Activated naive CD4-positive, alpha-beta T cell treated with anti-CD3 and anti-CD28 coated beads, Interleukin-2, amount 50 U/mL, for 24 hours (primary cell): Measurements from ENCODE around the gene RPL37A.
A peak's percentile ranks its signal among the peaks of the same experiment; 100 is the strongest.
"Not testable (repeated sequence)": the region's sequence is repeated elsewhere in the genome, so short reads cannot be mapped to it uniquely, and the experiment has no call there.

Experiments used
- H3K27ac Mint-ChIP-seq: one replicate; pipeline ENCODE4 v1.8.0; 2021; ENCODE audit warnings: mild to moderate bottlenecking, mixed read lengths
- H3K27me3 Mint-ChIP-seq: one replicate; pipeline ENCODE4 v1.8.0; 2021; ENCODE audit warnings: mixed read lengths
- H3K36me3 Mint-ChIP-seq: one replicate; pipeline ENCODE4 v1.8.0; 2021; ENCODE audit warnings: mixed read lengths
- H3K4me1 Mint-ChIP-seq: one replicate; pipeline ENCODE4 v1.8.0; 2021; ENCODE audit warnings: mixed read lengths
- H3K4me3 Mint-ChIP-seq: one replicate; pipeline ENCODE4 v1.8.0; 2021; ENCODE audit warnings: mild to moderate bottlenecking, mixed read lengths
- H3K9me3 Mint-ChIP-seq: one replicate; pipeline ENCODE4 v1.8.0; 2021; ENCODE audit warnings: mixed read lengths

RPL37A gene

DNA sequence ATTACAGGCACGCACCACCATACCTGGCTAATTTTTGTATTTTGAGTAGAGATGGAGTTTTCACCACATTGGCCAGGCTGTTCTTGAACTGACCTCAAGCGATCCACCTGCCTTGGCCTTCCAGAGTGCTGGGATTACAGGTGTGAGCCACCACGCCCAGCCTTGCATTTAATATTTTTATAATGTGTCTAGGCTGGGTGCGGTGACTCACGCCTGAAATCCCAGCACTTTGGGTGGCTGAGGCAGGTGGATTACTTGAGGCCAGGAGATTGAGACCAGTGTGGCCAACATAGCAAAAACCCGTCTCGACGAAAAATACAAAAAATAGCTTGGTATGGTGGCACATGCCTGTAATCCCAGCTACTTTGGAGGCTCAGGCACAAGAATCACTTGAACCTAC is 3.2 kb downstream of the RPL37A start:
- Mint-ChIP-seq H3K4me3 (peak overlapping the region; percentile 98), H3K27me3 (no peaks in the 10 kb centered on the region), H3K36me3 (peaks cover 56% of the 10 kb centered on the region), H3K27ac (peak overlapping the region; percentile 86), H3K9me3 (no peaks in the 10 kb centered on the region), H3K4me1 (peaks cover 51% of the 10 kb centered on the region)

DNA sequence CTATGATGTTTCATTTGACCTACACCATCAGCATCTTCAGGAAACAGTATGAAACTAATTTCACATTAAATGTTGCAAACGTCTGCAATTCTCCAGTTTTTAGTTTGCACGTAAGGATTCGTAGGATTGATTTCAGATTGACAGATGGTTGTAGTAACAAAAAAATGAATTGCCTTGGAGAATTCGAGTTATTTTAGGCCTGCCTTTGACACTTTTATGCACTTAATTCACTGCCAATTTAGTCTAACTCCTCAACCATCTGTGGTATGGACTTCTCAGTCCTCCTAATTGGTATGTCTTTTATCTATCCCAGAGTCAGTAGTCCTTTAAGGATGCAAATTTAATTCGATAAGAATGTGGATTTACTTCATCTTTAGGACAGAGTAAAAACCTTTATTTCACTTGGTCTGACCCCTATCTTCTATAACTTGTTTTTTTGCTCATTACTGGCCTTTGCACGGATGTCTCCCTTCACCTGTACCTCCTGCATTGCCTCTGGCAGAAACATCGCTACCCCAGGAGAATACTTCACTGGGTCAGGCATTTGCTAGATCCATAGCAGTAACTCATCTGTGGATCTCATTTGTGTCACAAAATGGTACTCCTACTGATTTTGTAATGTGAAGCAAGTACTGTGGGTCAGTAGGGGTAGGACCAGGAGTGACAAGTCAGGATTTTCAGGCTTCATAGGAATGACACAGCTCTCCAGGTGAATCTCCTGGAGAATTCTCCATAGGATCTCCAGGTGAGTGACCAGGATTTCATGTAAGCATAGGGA is 3.9 kb downstream of the RPL37A start:
- Mint-ChIP-seq H3K27ac (peak overlapping the region; percentile 88), H3K36me3 (peaks cover 56% of the 10 kb centered on the region), H3K27me3 (no peaks in the 10 kb centered on the region), H3K4me3 (peak overlapping the region; percentile 98), H3K9me3 (no peaks in the 10 kb centered on the region), H3K4me1 (peaks cover 47% of the 10 kb centered on the region)

DNA sequence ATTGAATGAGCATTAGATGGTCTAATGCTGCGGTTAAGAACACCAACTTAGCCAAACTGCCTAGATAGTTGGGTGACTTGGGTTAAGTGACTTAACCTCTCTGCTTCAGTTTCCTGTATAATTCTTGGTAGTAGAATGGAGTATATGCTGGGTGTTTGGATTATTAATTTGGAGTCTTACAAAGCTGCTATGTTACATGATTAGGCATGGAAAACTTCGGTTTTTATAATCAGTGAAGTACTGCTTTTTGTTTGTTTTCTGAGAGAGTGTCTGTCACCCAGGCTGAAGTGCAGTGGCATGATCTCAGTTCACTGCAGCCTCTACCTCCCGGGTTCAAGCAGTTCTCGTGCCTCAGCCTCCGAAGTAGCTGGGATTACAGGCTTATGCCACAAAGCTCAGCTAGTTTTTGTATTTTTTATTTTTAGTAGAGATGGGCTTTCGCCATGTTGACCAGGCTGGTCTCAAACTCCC is 4.5 kb downstream of the RPL37A start:
- H3K27ac Mint-ChIP-seq, result peak overlapping the region; percentile 88
- peak overlapping the region; percentile 30 for H3K4me3 Mint-ChIP-seq
- peaks cover 42% of the 10 kb centered on the region for H3K4me1 Mint-ChIP-seq
- H3K36me3 Mint-ChIP-seq, result peaks cover 56% of the 10 kb centered on the region
- H3K27me3 Mint-ChIP-seq, result no peaks in the 10 kb centered on the region
- H3K9me3 Mint-ChIP-seq, result no peaks in the 10 kb centered on the region

DNA sequence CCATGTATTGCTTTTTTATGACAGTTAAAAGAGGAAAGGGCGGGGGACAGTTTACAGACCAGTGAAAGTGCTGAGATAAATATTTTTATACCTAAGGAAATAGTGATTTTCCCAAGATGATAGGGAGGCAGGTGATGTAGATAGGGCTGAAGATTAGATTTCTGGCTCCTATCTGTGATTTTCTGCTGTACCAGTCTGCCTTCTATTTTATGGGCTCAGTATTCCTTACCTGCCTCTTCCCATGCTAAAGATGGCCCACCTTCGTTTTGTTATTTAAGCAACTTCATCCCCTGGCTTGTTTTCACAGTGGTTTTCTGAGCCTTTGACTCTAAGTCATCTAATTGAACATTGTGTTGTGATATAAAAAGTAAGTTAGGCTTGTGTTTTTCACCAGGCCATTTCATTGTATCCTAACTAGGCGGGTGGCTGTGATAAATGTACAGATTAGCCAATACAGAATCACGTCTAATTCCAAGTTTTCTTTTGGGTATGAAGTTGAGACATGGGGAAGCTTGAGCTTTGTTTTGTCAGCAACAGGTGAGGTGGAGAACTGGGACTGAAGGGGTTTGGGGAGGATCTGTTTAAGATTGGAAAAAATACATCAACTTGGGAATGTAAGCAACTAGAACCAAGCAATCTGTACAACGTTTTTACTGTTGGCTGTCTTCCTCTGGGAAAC is 5.2 kb downstream of the RPL37A start:
- Mint-ChIP-seq H3K9me3 (no peaks in the 10 kb centered on the region), H3K27ac (peak overlapping the region; percentile 88), H3K4me1 (peaks cover 36% of the 10 kb centered on the region), H3K4me3 (peak overlapping the region; percentile 6), H3K27me3 (no peaks in the 10 kb centered on the region), H3K36me3 (peaks cover 53% of the 10 kb centered on the region)

DNA sequence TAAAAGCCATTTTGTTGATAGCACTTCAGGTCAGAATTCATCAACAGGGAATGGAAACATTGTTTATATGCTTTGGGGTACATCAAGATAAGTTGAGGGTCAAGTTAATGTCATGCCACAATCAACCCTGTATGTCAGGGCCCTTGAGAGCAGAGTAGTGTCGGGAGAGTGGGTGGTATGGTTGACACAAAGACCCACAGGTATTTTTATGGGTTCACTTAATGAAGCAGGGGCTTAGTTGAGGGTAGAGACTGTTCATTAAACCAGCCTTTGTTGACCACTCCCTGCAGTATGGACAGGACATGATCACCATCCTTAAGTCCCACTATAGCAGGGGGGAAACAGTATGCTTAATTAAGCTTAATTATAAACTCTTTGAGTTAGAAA is 5.7 kb downstream of the RPL37A start:
- Mint-ChIP-seq H3K4me3 (peak overlapping the region; percentile 6), H3K36me3 (peaks cover 48% of the 10 kb centered on the region), H3K4me1 (peaks cover 36% of the 10 kb centered on the region), H3K9me3 (no peaks in the 10 kb centered on the region), H3K27me3 (no peaks in the 10 kb centered on the region), H3K27ac (peak overlapping the region; percentile 86)

DNA sequence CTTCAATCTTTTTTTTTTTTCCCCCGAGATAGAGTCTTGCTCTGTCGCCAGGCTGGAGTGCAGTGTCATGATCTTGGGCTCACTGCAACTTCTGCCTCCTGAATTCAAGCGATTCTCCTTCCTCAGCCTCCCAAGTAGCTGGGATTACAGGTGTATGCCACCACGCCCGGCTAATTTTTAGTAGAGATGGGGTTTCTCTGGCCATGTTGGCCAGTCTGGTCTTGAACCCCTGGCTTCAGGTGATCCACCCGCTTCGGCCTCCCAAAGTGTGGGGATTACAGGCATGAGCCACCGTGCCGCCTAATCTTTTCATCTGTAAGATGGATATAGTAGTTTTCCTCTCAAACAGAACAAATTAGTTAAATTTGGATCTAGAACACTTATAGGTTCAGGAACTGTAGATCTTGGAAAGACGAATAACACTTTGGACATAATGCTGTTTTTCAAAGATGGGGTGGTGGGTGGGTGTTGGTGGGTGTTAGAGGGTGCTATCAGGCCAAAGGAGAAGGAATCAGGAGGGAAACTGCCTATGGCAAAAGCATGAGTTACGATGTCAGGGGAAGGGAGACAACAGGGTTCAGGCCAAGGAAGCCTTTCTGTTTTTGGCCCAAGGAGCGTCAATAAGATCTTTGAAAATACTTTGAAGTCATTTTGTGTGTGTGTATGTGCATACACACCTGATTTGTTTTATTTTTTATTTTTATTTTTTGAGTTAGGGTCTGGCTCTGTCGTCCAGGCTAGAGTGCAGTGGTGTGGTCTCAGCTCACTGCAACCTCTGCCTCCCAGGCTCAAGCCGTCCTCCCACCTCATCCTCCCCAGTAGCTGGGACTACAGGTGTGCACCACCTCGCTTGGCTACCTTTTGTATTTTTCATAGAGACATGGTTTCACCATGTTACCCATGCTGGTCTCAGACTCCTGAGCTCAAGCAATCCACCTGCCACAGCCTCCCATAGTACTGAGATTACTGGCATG is 6.8 kb downstream of the RPL37A start:
- Mint-ChIP-seq H3K4me1 (peaks cover 31% of the 10 kb centered on the region), H3K27ac (peak overlapping the region; percentile 72), H3K4me3 (peak overlapping the region; percentile 11), H3K27me3 (no peaks in the 10 kb centered on the region), H3K36me3 (peaks cover 38% of the 10 kb centered on the region), H3K9me3 (no peaks in the 10 kb centered on the region)

DNA sequence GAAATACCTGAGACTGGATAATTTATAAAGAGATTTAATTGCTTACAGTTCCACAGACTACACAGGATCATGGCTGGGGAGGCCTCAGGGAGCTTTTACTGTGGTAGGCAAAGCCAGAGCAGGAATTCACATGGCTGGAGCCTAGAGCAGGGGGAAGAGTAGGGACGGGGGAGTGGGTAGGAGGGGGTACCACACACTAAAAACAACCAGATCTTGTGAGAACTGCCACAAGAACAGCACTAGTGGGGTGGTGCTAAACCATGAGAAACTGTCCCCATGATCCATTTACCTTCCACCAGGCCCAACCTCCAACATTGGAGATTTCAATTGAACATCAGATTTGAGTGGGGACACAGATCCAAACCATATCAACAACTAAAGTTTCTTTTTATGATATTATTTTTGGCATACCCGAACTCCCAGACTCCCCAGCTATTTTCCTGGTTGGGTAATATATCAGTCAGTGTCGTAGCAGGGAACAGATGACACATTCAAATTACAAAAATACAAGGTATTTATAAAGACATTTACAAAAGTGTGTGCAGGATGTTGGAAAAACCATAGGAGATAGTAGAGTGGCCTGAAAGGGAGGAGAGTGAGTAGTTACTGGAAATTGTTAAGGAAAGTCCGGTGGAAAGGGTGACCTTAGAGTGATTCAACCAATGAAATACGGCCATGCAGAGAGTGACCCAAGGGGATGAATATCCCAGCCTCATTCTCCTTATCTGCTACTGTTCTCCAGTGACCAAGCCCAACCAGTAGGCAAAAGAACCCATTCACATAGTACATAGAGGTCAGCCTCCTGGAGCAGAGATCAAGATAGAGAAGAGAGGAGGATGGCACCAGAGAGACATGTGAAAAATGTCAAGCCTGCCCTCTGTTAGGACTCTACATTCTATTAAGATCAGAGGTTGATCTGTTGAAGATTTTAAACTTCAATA is 8.8 kb downstream of the RPL37A start:
- H3K36me3 Mint-ChIP-seq, result peaks cover 27% of the 10 kb centered on the region

DNA sequence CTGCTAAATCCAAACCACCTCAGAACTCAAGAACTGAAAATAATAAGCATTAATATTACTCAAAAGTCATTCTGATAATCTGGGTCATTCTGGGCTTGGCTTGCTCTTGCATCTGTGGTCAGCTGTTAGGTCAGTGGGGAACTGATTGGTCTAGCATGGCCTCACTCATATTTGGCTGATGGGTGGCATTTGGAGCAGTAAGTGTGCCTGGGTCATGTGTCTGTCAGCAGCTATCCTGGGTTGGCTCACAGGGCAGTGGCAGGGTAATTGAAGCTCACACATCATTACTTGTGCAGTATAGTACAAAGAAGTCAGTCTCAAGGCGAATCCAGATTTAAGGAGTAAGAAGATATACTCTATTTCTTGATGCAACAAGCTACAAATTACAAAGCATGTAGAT is 9.6 kb downstream of the RPL37A start:
- no peaks in the 10 kb centered on the region for H3K9me3 Mint-ChIP-seq
- peaks cover 8% of the 10 kb centered on the region for H3K4me1 Mint-ChIP-seq
- H3K27ac Mint-ChIP-seq, result no peak overlapping the region
- no peaks in the 10 kb centered on the region for H3K27me3 Mint-ChIP-seq
- H3K4me3 Mint-ChIP-seq, result no peak overlapping the region
- H3K36me3 Mint-ChIP-seq, result peaks cover 19% of the 10 kb centered on the region

More for the DNA sequence above, 8.8 kb downstream of the RPL37A start:
- peaks cover 15% of the 10 kb centered on the region for H3K4me1 Mint-ChIP-seq
- H3K4me3 Mint-ChIP-seq, result no peak overlapping the region
- no peaks in the 10 kb centered on the region for H3K27me3 Mint-ChIP-seq
- peak overlapping the region; percentile 48 for H3K27ac Mint-ChIP-seq
- H3K9me3 Mint-ChIP-seq, result no peaks in the 10 kb centered on the region

DNA sequence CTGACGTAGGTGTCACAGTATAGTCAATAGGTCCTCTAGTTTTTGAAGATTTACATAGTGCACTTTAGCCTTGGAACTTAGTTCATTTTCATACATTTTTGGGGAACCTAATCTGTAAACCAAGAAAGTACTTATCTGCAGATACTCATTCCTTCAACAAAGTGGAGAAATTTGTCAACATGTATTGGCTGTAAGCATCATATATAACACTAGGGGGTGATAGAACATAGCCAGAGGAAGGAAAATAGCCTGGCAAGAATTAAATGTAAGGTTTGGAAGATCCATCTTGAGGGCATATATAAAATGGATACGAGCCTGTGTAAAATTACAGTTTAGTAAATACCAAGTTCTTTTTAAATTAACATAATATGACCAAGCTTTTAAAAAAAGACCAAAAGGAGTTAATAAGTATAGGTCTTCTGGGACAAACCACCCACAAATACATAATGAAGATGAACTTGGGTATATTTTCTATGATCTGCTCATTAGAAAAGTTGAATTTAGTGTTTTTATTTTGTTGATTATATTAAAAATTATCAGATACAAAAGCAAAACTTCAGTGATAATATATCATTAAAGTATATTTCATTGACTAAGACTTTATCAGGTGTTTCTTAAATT is 18.2 kb downstream of the RPL37A start:
- no peaks in the 10 kb centered on the region for H3K9me3 Mint-ChIP-seq
- no peak overlapping the region for H3K4me3 Mint-ChIP-seq
- no peaks in the 10 kb centered on the region for H3K4me1 Mint-ChIP-seq
- no peaks in the 10 kb centered on the region for H3K36me3 Mint-ChIP-seq
- H3K27ac Mint-ChIP-seq, result no peak overlapping the region
- H3K27me3 Mint-ChIP-seq, result no peaks in the 10 kb centered on the region

DNA sequence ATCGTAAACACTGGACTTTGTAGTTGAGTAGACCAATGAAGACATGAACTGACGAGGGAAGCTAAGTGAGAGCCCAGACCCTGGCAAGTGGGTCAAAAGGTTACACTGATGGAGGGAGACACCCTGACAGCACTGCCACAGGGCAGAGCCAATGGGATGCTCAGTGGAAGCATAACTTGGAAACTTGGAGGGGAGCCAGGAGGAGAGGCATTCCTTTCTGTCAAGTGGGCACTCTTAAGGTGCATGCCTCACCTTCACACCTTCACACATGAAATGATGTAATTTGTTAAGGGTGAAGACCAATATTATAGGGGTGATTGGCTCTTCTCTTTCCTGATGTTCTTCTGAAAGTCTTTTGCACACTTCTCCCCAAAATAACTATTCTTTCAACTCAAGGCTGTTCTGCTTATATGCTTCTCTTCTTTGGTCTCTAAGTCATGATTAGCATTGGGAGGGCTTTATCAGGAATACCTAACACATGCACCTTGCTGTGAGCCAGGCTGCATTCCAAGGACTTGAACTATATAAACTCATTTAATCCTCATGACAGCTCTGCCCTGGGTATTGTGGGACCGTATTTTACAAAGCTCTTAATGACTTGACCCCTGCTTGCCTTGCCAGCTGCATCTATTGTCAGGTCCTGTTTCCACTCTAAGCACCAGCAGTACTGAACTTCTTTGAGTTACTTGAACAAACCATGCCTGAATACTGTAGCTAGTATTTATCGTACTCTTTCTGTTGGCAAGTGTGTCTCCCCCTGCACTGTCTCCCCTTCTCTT is 19.0 kb downstream of the RPL37A start:
- no peaks in the 10 kb centered on the region for H3K36me3 Mint-ChIP-seq

DNA sequence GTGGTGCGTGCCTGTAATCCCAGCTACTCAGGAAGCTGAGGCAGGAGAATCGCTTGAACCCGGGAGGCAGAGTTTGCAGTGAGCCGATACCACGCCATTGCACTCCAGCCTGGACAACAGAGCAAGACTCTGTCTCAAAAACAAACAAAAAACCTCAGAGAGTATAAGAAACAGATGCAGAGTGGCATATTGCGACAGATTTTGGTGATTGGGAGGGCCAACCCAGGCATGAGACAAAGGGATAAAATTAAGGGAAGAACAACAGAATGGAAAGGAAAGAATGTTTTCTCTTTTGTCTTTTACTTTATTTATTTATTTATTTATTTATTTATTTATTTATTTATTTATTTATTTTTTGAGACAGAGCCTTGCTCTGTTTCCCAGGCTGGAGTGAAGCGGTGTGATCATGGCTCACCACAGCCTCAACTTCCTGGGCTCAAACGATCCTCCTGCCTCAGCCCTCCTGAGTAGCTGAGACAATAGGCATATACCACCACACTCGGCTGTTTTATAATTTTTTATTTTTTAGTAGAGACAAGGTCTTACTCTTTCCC is 20.0 kb downstream of the RPL37A start:
- H3K4me1 Mint-ChIP-seq, H3K9me3 Mint-ChIP-seq, H3K4me3 Mint-ChIP-seq, H3K36me3 Mint-ChIP-seq, H3K27ac Mint-ChIP-seq, H3K27me3 Mint-ChIP-seq: not testable (repeated sequence)

More for the DNA sequence above, 19.0 kb downstream of the RPL37A start:
- Mint-ChIP-seq H3K4me3 (no peak overlapping the region), H3K27me3 (no peaks in the 10 kb centered on the region), H3K4me1 (no peaks in the 10 kb centered on the region), H3K9me3 (no peaks in the 10 kb centered on the region), H3K27ac (no peak overlapping the region)

DNA sequence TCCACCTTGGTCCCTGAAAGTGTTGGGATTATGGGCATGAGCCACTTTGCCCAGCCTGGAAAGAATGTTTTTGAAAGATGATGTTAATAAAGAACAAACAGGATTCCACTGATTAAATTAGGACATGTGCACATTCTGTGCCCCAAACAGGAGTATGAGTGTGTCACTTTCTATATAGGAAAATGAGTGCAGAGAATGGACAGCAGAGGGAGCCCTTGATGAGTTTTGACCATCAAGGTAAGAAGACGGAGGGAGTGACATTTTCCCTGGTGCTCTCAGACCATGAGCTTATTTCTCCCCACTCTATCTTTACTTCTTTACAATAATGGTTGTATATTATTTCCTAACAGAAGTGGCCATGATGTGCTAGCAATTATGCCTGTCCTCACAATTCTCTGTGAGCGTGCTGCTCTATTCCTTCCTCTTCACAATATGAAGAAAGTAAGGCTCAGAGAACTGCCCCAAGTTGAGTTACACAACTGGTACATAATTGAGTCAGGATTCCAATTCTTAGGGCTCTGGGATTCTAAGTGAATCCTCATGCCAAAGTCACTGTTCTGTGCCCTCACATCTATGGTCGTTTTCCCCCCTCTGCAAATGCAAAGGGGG is 20.6 kb downstream of the RPL37A start:
- Mint-ChIP-seq H3K27me3 (no peaks in the 10 kb centered on the region), H3K4me3 (no peak overlapping the region), H3K9me3 (no peaks in the 10 kb centered on the region), H3K4me1 (no peaks in the 10 kb centered on the region), H3K27ac (no peak overlapping the region), H3K36me3 (no peaks in the 10 kb centered on the region)

DNA sequence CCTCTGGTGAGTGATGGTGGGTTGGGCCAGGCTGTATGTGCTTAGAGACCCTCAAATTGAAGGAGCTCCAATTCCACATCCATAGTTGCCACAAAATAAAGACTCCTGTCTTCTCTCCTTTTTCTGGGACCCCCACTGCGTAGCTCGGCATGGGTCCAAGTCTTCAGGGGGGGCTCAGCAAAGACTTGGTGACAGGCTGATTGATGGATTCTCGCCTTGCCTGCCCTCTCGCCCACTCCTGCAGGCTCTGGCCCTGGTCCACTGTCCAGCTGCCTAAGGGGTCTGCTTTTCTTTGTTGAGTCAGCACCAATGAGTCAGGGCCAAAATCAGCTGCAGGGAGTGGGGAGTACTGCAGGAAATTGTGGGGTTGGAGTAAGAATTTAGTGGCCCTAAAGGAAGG is 21.5 kb downstream of the RPL37A start:
- Mint-ChIP-seq H3K9me3 (no peaks in the 10 kb centered on the region), H3K27ac (no peak overlapping the region), H3K4me3 (no peak overlapping the region), H3K36me3 (no peaks in the 10 kb centered on the region), H3K4me1 (no peaks in the 10 kb centered on the region), H3K27me3 (no peaks in the 10 kb centered on the region)
